Activated CD8-positive, alpha-beta T cell treated with anti-CD3 and anti-CD28 coated beads for 36 hours (primary cell): ENCODE results near the gene TJP3. TPM values are rescaled to one million over a fixed set of nuclear protein-coding genes. Genes with fewer than 3 reads are reported as not detected.

Source experiments
- ATAC-seq: fragments of 200-7000 bp; cut with Tn5 transposase; one replicate; pipeline ENCODE4 v1.10.0; 2021; ENCODE audit warnings: mild to moderate bottlenecking, moderate library complexity
- CTCF ChIA-PET: fragments of 350-600 bp; sonication (Branson Sonifier 250); formaldehyde crosslinking; loops from one replicate; lab custom pipeline; 2021; ENCODE audit warnings: antibody characterized with exemption; lab: Charles Lee
- POLR2A ChIA-PET: fragments of 350-600 bp; sonication (Branson Sonifier 250); formaldehyde crosslinking; loops from one replicate; lab custom pipeline; 2021; ENCODE audit warnings: antibody characterized with exemption; lab: Charles Lee
- DNase-seq: peaks from one replicate; pipeline ENCODE4 v3.0.0-alpha.2; 2020
- H3K27ac Mint-ChIP-seq: one replicate; pipeline ENCODE4 v1.8.0; 2021; ENCODE audit warnings: mild to moderate bottlenecking, mixed read lengths
- H3K27me3 Mint-ChIP-seq: one replicate; pipeline ENCODE4 v1.8.0; 2021; ENCODE audit warnings: mixed read lengths
- H3K36me3 Mint-ChIP-seq: one replicate; pipeline ENCODE4 v1.8.0; 2021; ENCODE audit warnings: low read depth, mixed read lengths
- H3K4me1 Mint-ChIP-seq: one replicate; pipeline ENCODE4 v1.8.0; 2021; ENCODE audit warnings: low read depth, mixed read lengths
- H3K4me3 Mint-ChIP-seq: one replicate; pipeline ENCODE4 v1.8.0; 2021; ENCODE audit warnings: mild to moderate bottlenecking, moderate library complexity, mixed read lengths
- H3K9me3 Mint-ChIP-seq: one replicate; pipeline ENCODE4 v1.8.0; 2021; ENCODE audit warnings: mixed read lengths
- intact Hi-C: fragments of 100-400 bp; cut with micrococcal nuclease; formaldehyde crosslinking; loops from one replicate; pipeline ENCODE4 v1.10.0; 2022
- total RNA-seq, 2 experiments: library from RNA; stranded (reverse); gene quantifications; one replicate each; pipeline ENCODE4 v1.2.3, GENCODE V29; 2021
- TF ChIP-seq, protein P1 (sequence below): fragments of 200-600 bp; IDR thresholded peaks from one replicate; pipeline ENCODE4 v1.8.0; 2022; ENCODE audit warnings: antibody characterized with exemption, mild to moderate bottlenecking

The TJP3 gene
- total RNA-seq, 2 experiments from 2014 or later: 0.69 to 2.4 TPM

DNA sequence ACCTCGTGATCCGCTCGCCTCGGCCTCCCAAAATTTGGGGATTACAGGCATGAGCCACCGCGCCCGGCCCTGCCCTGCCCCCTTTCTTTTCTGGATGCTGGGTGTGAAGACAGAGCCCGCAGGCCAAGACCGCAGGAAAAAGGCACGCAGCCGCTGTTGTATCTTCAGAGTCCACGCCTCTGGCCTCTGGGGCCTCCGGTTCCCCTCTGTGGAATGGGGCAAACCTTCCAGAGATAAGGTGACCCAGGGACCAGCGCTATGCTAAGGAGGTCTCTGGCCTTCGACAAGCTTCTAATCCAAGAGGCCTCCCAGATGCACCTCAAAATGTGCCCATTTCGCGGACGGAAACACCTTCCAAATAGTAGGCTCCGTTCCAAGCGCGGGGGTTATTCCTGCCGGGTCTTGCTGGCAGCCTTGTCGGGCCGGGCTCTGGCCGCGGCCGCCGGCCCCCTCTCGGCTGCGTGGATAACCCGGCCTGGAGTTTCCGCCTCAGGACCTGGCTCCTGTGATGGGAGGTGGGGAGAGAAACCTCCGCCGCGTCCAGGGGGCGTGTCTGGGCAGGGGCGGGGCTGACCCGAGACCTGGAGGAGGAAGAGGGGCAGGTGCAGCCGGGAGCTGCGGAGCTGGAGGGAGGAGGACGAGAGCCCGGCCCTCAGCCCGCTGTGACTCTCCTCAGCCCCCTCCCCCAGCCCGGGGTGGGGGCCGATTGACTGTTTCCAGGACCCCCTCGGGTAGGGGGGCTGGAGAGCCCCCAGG, 13.1 kb downstream of the TJP3 start:
- no peak overlapping the region for H3K27ac Mint-ChIP-seq

GRCh38 chr19:3721887-3722442, 13.8 kb downstream of the TJP3 start:
- Mint-ChIP-seq H3K4me3 (peak overlapping the region; percentile 47), H3K27me3 (peaks cover 13% of the 10 kb centered on the region), H3K36me3 (no peaks in the 10 kb centered on the region), H3K4me1 (peaks cover 6% of the 10 kb centered on the region), H3K27ac (no peak overlapping the region), H3K9me3 (no peaks in the 10 kb centered on the region)
- intact Hi-C loops: no loop called here
- DNase-seq (no peak), ATAC-seq (no peak)
- ChIA-PET POLR2A (interaction anchor here (1.0 to 1.2 kb wide), 3 partner anchors 14 to 91 kb away, joined by 3 to 4 read pairs (median 4); partner anchors contain the start of gene TJP3), CTCF (interaction anchor here (0.8 to 1.2 kb wide), 5 partner anchors 12 to 266 kb away, joined by 3 read pairs; no protein-coding TSS in a partner anchor)
- TF ChIP-seq, protein P1, sequence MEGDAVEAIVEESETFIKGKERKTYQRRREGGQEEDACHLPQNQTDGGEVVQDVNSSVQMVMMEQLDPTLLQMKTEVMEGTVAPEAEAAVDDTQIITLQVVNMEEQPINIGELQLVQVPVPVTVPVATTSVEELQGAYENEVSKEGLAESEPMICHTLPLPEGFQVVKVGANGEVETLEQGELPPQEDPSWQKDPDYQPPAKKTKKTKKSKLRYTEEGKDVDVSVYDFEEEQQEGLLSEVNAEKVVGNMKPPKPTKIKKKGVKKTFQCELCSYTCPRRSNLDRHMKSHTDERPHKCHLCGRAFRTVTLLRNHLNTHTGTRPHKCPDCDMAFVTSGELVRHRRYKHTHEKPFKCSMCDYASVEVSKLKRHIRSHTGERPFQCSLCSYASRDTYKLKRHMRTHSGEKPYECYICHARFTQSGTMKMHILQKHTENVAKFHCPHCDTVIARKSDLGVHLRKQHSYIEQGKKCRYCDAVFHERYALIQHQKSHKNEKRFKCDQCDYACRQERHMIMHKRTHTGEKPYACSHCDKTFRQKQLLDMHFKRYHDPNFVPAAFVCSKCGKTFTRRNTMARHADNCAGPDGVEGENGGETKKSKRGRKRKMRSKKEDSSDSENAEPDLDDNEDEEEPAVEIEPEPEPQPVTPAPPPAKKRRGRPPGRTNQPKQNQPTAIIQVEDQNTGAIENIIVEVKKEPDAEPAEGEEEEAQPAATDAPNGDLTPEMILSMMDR: no peak

More for the DNA sequence above, 13.1 kb downstream of the TJP3 start:
- intact Hi-C loops: no loop called here
- Mint-ChIP-seq H3K27me3 (peaks cover 13% of the 10 kb centered on the region), H3K36me3 (no peaks in the 10 kb centered on the region), H3K9me3 (no peaks in the 10 kb centered on the region), H3K4me3 (peak overlapping the region; percentile 47), H3K4me1 (peaks cover 6% of the 10 kb centered on the region)
- CTCF ChIA-PET: interaction anchor here (1.1 to 1.2 kb wide), 2 partner anchors 13 to 94 kb away, joined by 3 read pairs; no protein-coding TSS in a partner anchor
- TF ChIP-seq, protein P1: no peak
- DNase-seq (peak; percentile 89), ATAC-seq (peak; percentile 99)
- POLR2A ChIA-PET: interaction anchor here (1.0 to 1.2 kb wide), 3 partner anchors 13 to 91 kb away, joined by 3 to 4 read pairs (median 4); partner anchors contain the start of gene TJP3

GRCh38 chr19:3722443-3723109, 14.4 kb downstream of the TJP3 start:
- POLR2A ChIA-PET: interaction anchor here (1.0 to 1.2 kb wide), 2 partner anchors 27 to 90 kb away, joined by 4 read pairs; no protein-coding TSS in a partner anchor
- H3K36me3 Mint-ChIP-seq: no peaks in the 10 kb centered on the region
- ATAC-seq: no peak
- intact Hi-C loops: no loop called here
- DNase-seq: no peak
- H3K4me1 Mint-ChIP-seq: peaks cover 6% of the 10 kb centered on the region
- H3K27me3 Mint-ChIP-seq: peaks cover 13% of the 10 kb centered on the region
- TF ChIP-seq, protein P1: no peak
- CTCF ChIA-PET: interaction anchor here (0.8 to 1.2 kb wide), 5 partner anchors 12 to 265 kb away, joined by 3 read pairs; no protein-coding TSS in a partner anchor
- no peak overlapping the region for H3K27ac Mint-ChIP-seq
- no peaks in the 10 kb centered on the region for H3K9me3 Mint-ChIP-seq
- peak overlapping the region; percentile 43 for H3K4me3 Mint-ChIP-seq

GRCh38 chr19:3723110-3723488, 14.9 kb downstream of the TJP3 start:
- ChIA-PET POLR2A (no interaction called here), CTCF (interaction anchor here (1.2 to 1.3 kb wide), 2 partner anchors 16 to 99 kb away, joined by 3 read pairs; no protein-coding TSS in a partner anchor)
- Mint-ChIP-seq H3K4me3 (no peak overlapping the region), H3K36me3 (no peaks in the 10 kb centered on the region), H3K27ac (no peak overlapping the region), H3K9me3 (no peaks in the 10 kb centered on the region), H3K27me3 (peaks cover 13% of the 10 kb centered on the region), H3K4me1 (peaks cover 6% of the 10 kb centered on the region)
- DNase-seq (no peak), ATAC-seq (no peak)
- intact Hi-C loops: no loop called here
- TF ChIP-seq, protein P1: no peak
